C4-2B (cell line): ENCODE data around the gene ATAD3C.

ENCODE experiments used
- CTCF ChIP-seq: fragments of 450-650 bp; conservative IDR thresholded peaks from 2 replicates; pipeline ENCODE4 v1.5.1; 2017; ENCODE audit warnings: mild to moderate bottlenecking
- ZFX ChIP-seq: fragments of 450-650 bp; IDR thresholded peaks from 2 replicates; pipeline ENCODE4 v1.6.1; 2017

GRCh38 chr1:1426496-1427105 lies 22.9 kb upstream of the ATAD3C start:
- TF ChIP-seq CTCF (no peak), ZFX (no peak)
